Gastroesophageal sphincter (tissue), 4 donors: ENCODE data around the gene USP50. TPM values are rescaled to one million over a fixed set of nuclear protein-coding genes. Genes with fewer than 3 reads are reported as not detected.

Experiments
- ATAC-seq: fragments of 150-250 bp; one replicate; pipeline ENCODE4 v1.9.1; 2016; ENCODE audit warnings: mild to moderate bottlenecking, moderate library complexity
- H3K27ac ChIP-seq, 4 donors: fragments of 200-600 bp; sonication (generic) in 3 of 4; 1 replicate in 3 of 4; 2 replicates in 1 of 4; pipeline ENCODE4 v1.5.1; 2016 to 2019
- H3K27me3 ChIP-seq: fragments of 200-600 bp; sonication (generic); one replicate; pipeline ENCODE4 v1.5.1; 2019
- H3K36me3 ChIP-seq, 2 donors: fragments of 200-600 bp; sonication (generic); one replicate each; pipeline ENCODE4 v1.5.1; 2019; ENCODE audit warnings: control low read depth in 1 of 2
- H3K4me1 ChIP-seq, 3 donors: fragments of 200-600 bp; sonication (generic); 1 replicate in 2 of 3; 2 replicates in 1 of 3; pipeline ENCODE4 v1.5.1; 2016 to 2019; ENCODE audit warnings: control low read depth in 2 of 3
- H3K4me3 ChIP-seq, 2 donors: fragments of 200-600 bp; sonication (generic); one replicate each; pipeline ENCODE4 v1.5.1; 2019; ENCODE audit warnings: mild to moderate bottlenecking in 1 of 2, moderate library complexity in 1 of 2
- H3K9me3 ChIP-seq, 3 donors: fragments of 200-600 bp; sonication (generic); one replicate each; pipeline ENCODE4 v1.5.1; 2017 to 2019; ENCODE audit warnings: control low read depth in 2 of 3
- EP300 ChIP-seq: sonication (generic); formaldehyde crosslinking; IDR thresholded peaks from one replicate; pipeline ENCODE4 v1.6.1; 2017; ENCODE audit warnings: antibody characterized with exemption, mild to moderate bottlenecking
- POLR2A ChIP-seq, 2 donors: fragments of 450-650 bp; IDR thresholded peaks; one replicate each; pipeline ENCODE4 v1.6.1; 2017; ENCODE audit warnings: antibody characterized with exemption in 2 of 2, mild to moderate bottlenecking in 2 of 2, moderate library complexity in 1 of 2
- POLR2AphosphoS5 ChIP-seq: sonication (generic); formaldehyde crosslinking; IDR thresholded peaks from one replicate; pipeline ENCODE4 v1.6.1; 2017; ENCODE audit warnings: antibody characterized with exemption
- WGBS, 2 donors: methylation state at CpG; one replicate each; pipeline ENCODE4 v1.1.5; 2018; ENCODE audit warnings: low coverage in 1 of 2; 5-methylcytosine and 5-hydroxymethylcytosine counted together
- total RNA-seq, 4 donors: library from RNA; depleted of rRNA; stranded (reverse); fragments of >200 nt; gene quantifications; one replicate each; pipeline ENCODE4 v1.1.0, GENCODE V29; 2016
- TF ChIP-seq, protein P1 (sequence below), 4 experiments: fragments of 200-600 bp in 2 of 4; fragments of 450-650 bp in 2 of 4; sonication (generic) in 1 of 4; IDR thresholded peaks; one replicate each; pipeline ENCODE4 v1.5.1; 2017 to 2019; ENCODE audit warnings: antibody characterized with exemption in 4 of 4, mild to moderate bottlenecking in 2 of 4, moderate library complexity in 2 of 4

The USP50 gene
- total RNA-seq, 4 donors from 2014 or later = 0.94 TPM; not detected in 3

DNA sequence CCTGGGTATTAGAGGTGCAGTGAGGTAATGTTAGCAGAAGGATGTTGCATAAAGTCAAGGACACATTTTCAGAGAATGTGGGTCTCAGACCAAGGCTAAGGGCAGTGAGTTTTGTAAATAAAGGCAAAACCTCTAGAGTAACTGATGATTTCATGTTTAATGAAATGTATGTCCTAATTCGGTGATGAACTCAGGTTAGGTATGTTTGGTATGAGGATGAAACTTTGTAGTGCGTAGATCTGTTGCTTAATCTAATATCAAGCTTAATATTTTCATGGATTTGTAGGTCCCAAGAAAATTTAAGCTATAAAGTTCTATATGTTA, 3.6 kb downstream of the USP50 start:
- Histone ChIP-seq H3K9me3 (no peaks in the 10 kb centered on the region), H3K27me3 (no peaks in the 10 kb centered on the region), H3K27ac (no peak overlapping the region), H3K36me3 (no peaks in the 10 kb centered on the region), H3K4me1 (no peaks in the 10 kb centered on the region), H3K4me3 (no peak overlapping the region)
- peak; percentile 39 for ATAC-seq
- 68 to 84% methylated on average over 2 of the region's 2 CpGs for WGBS, 2 donors
- TF ChIP-seq EP300 (no peak), POLR2A (IDR thresholded peaks at IDR 0.05) (no peak), POLR2AphosphoS5 (no peak)
- TF ChIP-seq, protein P1, sequence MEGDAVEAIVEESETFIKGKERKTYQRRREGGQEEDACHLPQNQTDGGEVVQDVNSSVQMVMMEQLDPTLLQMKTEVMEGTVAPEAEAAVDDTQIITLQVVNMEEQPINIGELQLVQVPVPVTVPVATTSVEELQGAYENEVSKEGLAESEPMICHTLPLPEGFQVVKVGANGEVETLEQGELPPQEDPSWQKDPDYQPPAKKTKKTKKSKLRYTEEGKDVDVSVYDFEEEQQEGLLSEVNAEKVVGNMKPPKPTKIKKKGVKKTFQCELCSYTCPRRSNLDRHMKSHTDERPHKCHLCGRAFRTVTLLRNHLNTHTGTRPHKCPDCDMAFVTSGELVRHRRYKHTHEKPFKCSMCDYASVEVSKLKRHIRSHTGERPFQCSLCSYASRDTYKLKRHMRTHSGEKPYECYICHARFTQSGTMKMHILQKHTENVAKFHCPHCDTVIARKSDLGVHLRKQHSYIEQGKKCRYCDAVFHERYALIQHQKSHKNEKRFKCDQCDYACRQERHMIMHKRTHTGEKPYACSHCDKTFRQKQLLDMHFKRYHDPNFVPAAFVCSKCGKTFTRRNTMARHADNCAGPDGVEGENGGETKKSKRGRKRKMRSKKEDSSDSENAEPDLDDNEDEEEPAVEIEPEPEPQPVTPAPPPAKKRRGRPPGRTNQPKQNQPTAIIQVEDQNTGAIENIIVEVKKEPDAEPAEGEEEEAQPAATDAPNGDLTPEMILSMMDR (IDR thresholded peaks at IDR 0.05) = no peak

DNA sequence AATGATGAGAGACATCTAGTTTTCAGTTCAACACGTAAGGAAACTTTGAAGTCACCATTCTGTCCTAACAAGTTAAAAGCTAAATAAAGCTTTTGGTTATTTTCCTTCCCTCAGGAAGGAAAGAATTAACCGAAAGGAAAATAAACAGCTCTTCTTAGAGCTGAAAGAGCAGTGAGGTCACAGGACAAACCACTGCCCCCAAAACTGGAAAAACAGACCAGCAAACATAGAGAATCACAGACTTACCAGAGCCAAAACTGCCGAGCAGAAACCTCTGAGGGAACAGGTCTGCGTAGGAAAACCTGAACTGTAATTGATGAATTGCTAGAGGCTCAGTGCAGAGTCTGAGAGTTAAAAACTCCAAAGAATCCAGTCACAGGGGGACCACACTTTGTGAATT, 14.7 kb downstream of the USP50 start:
- no peaks in the 10 kb centered on the region for H3K4me1 ChIP-seq
- H3K27me3 ChIP-seq = no peaks in the 10 kb centered on the region
- no peaks in the 10 kb centered on the region for H3K36me3 ChIP-seq
- no peak for ATAC-seq
- WGBS, 2 donors = 38 to 54% methylated on average over 3 to 4 of the region's 4 CpGs
- H3K27ac ChIP-seq = no peak overlapping the region
- TF ChIP-seq POLR2AphosphoS5 (no peak), EP300 (no peak), POLR2A (IDR thresholded peaks at IDR 0.05) (no peak)
- TF ChIP-seq, protein P1 (IDR thresholded peaks at IDR 0.05) = no peak
- no peak overlapping the region for H3K4me3 ChIP-seq
- peaks cover 0 to 6% (median 0%) of the 10 kb centered on the region in 3 donors for H3K9me3 ChIP-seq

- H3K4me1 ChIP-seq = no peaks in the 10 kb centered on the region
- ATAC-seq = no peak
- 93% methylated on average over 4 of the region's 4 CpGs for WGBS, 2 donors
- no peaks in the 10 kb centered on the region for H3K27me3 ChIP-seq
- no peak overlapping the region for H3K4me3 ChIP-seq
- no peak overlapping the region for H3K27ac ChIP-seq
- TF ChIP-seq EP300 (no peak), POLR2A (IDR thresholded peaks at IDR 0.05) (no peak), POLR2AphosphoS5 (no peak)
- TF ChIP-seq, protein P1 (IDR thresholded peaks at IDR 0.05) = no peak
- H3K9me3 ChIP-seq = peaks cover 0 to 6% (median 0%) of the 10 kb centered on the region in 3 donors
- no peaks in the 10 kb centered on the region for H3K36me3 ChIP-seq
These were observed 15.3 kb downstream of the USP50 start for GRCh38 chr15:50531163-50531562.

DNA sequence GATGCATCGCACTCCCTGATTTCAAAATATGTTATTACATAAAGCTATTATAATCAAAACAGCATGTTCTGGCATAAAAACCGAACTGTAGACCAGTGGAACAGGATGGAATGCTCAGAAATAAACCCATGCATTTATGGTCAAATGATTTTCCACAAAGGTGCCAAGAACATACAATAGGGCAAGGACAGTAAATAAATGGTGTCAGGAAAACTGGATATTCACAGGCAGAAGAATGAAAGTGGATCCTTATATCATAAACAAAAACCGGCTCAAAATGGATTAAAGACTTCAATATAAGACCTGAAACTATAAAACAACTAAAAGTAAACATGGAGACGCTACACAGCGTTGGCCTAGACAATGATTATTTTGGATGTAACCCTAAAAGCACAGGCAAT, 22.6 kb downstream of the USP50 start:
- H3K4me1 ChIP-seq = peaks cover 0 to 6% (median 0%) of the 10 kb centered on the region in 3 donors
- H3K36me3 ChIP-seq = no peaks in the 10 kb centered on the region
- ATAC-seq = no peak
- no peak overlapping the region for H3K27ac ChIP-seq
- H3K9me3 ChIP-seq = no peaks in the 10 kb centered on the region
- no peak for TF ChIP-seq EP300
- H3K27me3 ChIP-seq = no peaks in the 10 kb centered on the region
- WGBS, 2 donors = 36 to 47% methylated on average over 2 to 5 of the region's 5 CpGs
- no peak overlapping the region for H3K4me3 ChIP-seq

DNA sequence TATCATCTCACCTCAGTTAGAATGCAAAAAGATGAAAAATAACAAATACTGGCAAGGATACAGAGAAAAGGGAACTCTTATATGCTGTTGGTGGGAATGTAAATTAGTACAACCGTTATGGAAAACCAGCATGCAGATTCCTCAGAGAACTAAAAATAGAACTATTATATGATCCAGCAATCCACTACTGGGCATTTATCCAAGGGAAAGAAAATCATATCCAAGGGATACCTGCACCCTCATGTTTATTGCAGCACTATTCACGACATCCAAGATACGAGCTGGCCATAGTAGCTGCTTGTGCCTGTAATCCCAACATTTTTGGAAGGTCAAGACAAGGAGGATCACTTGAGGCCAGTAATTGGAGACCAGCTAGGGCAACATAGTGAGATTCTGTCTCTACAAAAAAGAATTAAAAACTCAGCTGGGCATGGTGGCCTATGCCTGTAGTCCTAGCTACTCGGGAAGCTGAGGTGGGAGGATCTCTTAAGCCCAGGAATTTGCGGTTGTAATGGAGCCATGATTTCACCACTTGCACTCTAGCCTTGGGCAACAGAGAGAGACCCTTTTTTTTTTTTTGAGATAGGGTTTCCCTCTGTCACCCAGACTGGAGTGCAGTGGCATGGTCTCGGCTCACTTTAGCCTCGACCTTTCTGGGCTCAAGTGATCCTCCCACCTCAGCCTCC, 26.6 kb downstream of the USP50 start:
- Histone ChIP-seq H3K27me3 (no peaks in the 10 kb centered on the region), H3K36me3 (no peaks in the 10 kb centered on the region), H3K9me3 (peaks cover 0 to 8% (median 0%) of the 10 kb centered on the region in 3 donors), H3K27ac (no peak overlapping the region), H3K4me1 (peaks cover 0 to 6% (median 0%) of the 10 kb centered on the region in 3 donors), H3K4me3 (no peak overlapping the region)
- TF ChIP-seq EP300 (no peak), POLR2A (IDR thresholded peaks at IDR 0.05) (no peak), POLR2AphosphoS5 (no peak)
- TF ChIP-seq, protein P1 (IDR thresholded peaks at IDR 0.05) = no peak
- ATAC-seq = no peak
- WGBS, 2 donors = 31 to 61% methylated on average over 6 of the region's 7 CpGs
